SK-N-SH treated with all-trans-retinoic acid at 6 μM for 48 hours (cell line): ENCODE results near the gene ST3GAL3.

Experiments used
- ARNTL ChIP-seq: fragments of 450-650 bp; formaldehyde crosslinking; IDR thresholded peaks from 2 replicates; pipeline ENCODE4 v1.5.0; 2020; ENCODE audit warnings: low read depth, mild to moderate bottlenecking, moderate library complexity, borderline replicate concordance
- CSRNP3 ChIP-seq: fragments of 250-450 bp; sonication (Bioruptor Pico); IDR thresholded peaks from 2 replicates; pipeline ENCODE4 v1.5.1; 2021; ENCODE audit warnings: mild to moderate bottlenecking, moderate library complexity
- ISL1 ChIP-seq: fragments of 250-450 bp; sonication (Bioruptor Pico); IDR thresholded peaks from 2 replicates; pipeline ENCODE4 v2.1.2; 2022; ENCODE audit warnings: mild to moderate bottlenecking, moderate library complexity
- PATZ1 ChIP-seq: fragments of 250-450 bp; sonication (Bioruptor Pico); IDR thresholded peaks from 2 replicates; pipeline ENCODE4 v1.8.0; 2020; ENCODE audit warnings: mild to moderate bottlenecking, moderate library complexity, borderline replicate concordance
- PPARA ChIP-seq: fragments of 250-450 bp; sonication (Bioruptor Pico); IDR thresholded peaks from 2 replicates; pipeline ENCODE4 v1.5.0; 2020; ENCODE audit warnings: mild to moderate bottlenecking, borderline replicate concordance
- TOX ChIP-seq: fragments of 250-450 bp; sonication (Bioruptor Pico); IDR thresholded peaks from 2 replicates; pipeline ENCODE4 v1.8.0; 2021; ENCODE audit warnings: mild to moderate bottlenecking, moderate library complexity, borderline replicate concordance
- ZC3H10 ChIP-seq: fragments of 250-450 bp; sonication (Bioruptor Pico); IDR thresholded peaks from 2 replicates; pipeline ENCODE4 v1.5.1; 2021; ENCODE audit warnings: mild to moderate bottlenecking, moderate library complexity
- ZFP3 ChIP-seq: fragments of 250-450 bp; sonication (Bioruptor Pico); IDR thresholded peaks from 2 replicates; pipeline ENCODE4 v1.5.0; 2020; ENCODE audit warnings: mild to moderate bottlenecking, moderate library complexity
- ZFP30 ChIP-seq: fragments of 450-650 bp; formaldehyde crosslinking; IDR thresholded peaks from 2 replicates; pipeline ENCODE4 v1.5.0; 2022; ENCODE audit warnings: mild to moderate bottlenecking, moderate library complexity
- TF ChIP-seq, protein P1 (sequence below): fragments of 250-450 bp; sonication (Bioruptor Pico); IDR thresholded peaks from 2 replicates; pipeline ENCODE4 v1.8.0; 2021; ENCODE audit warnings: low read depth, mild to moderate bottlenecking, moderate library complexity, borderline replicate concordance

DNA sequence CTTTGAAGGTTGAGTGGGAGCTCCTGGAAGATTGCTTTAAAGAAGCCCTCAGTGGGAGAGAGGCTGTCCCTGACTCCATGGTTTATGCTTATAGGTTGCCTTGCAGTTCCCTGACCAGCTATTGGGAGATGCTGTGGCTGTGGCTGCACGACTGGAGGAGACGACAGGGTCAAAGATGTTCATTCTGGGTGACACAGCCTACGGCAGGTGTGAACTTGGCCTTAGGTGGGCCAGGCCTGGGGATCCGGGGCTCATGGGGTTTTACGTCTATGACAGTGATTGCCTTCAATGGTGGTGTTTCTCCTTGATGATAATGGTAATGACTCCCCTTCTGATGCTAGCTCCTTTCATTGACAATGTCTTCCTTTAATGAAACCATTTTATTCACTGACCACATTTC, 263.2 kb downstream of the ST3GAL3 start:
- TF ChIP-seq ISL1 (CRISPR knock-in tag) (no peak), ZFP3 (CRISPR knock-in tag) (no peak), PATZ1 (CRISPR knock-in tag) (no peak), ZC3H10 (CRISPR knock-in tag) (no peak), ZFP30 (no peak), CSRNP3 (CRISPR knock-in tag) (no peak), PPARA (CRISPR knock-in tag) (no peak), ARNTL (CRISPR knock-in tag) (no peak), TOX (CRISPR knock-in tag) (no peak)
- TF ChIP-seq, protein P1, sequence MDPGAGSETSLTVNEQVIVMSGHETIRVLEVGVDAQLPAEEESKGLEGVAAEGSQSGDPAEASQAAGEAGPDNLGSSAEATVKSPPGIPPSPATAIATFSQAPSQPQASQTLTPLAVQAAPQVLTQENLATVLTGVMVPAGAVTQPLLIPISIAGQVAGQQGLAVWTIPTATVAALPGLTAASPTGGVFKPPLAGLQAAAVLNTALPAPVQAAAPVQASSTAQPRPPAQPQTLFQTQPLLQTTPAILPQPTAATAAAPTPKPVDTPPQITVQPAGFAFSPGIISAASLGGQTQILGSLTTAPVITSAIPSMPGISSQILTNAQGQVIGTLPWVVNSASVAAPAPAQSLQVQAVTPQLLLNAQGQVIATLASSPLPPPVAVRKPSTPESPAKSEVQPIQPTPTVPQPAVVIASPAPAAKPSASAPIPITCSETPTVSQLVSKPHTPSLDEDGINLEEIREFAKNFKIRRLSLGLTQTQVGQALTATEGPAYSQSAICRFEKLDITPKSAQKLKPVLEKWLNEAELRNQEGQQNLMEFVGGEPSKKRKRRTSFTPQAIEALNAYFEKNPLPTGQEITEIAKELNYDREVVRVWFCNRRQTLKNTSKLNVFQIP (CRISPR knock-in tag): no peak
